ENCODE measurements around the gene SUSD4. TPM values are rescaled to one million over a fixed set of nuclear protein-coding genes. Genes with fewer than 3 reads are reported as not detected.

SUSD4 gene
- total RNA-seq, 2 experiments from 2014 or later, result 0.17 TPM; not detected in 1

DNA sequence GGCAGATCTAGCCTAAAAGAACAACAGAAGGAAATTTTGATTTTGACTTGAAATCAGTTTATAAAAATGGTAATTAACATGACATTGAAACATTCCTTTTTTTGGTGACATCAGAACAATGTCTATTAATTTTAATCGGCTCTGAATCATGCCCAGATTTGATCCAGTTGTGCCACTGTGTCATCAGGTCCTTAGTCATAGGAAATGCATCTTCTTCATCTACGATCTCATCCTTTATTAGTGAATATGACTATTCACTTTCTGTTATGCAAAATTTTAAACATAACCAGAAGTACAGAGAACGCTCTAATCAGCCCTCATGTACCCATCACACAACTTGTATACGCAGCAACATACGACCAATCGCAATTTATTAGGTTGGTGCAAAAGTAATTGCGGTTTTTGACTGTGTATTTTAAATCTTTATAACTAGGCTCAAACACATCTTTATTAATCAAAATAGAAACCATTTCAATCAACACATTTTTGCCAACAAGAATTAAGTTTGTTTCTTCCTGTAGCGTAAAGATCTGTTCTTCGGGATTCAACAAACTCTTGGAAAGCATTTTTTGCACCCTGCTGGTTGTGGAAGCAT lies 180.6 kb downstream of the SUSD4 start:
- DNase-seq (no peak), ATAC-seq (ENCODE audit: low read depth) (no peak)
- Mint-ChIP-seq H3K27me3 (peaks cover 20% of the 10 kb centered on the region), H3K9me3 (peaks cover 2% of the 10 kb centered on the region), H3K4me3 (no peak overlapping the region), H3K36me3 (no peaks in the 10 kb centered on the region), H3K4me1 (peaks cover 3% of the 10 kb centered on the region), H3K27ac (no peak overlapping the region)
- POLR2A ChIA-PET, result no interaction called here

DNA sequence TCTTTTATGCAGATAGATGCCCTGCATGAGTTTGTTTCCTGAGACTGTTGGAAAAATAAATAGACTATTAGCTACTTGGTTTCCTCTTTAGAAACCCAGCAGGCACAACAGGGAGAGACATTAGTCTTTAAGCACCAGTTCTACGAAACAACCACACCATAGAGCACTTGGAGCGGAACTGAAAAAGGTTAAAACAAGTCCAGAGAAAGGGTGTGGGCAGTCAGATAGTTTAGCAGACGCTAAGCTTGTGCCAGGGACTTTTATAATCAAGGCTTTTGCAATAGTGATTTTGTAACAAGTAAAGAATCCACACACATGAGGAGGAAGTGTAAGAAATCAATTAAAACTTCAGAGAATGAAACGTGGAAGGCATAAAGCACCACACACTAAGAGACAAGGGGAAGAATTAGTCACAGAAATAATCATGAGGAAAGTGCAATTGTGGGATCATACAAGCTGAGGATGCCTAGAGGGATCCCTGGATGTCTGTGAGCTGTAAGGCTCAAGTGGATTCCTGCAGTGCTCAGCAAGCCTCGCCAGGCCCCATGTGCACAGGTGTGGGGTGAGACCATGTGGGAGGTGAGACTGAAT lies 183.2 kb downstream of the SUSD4 start:
- peaks cover 3% of the 10 kb centered on the region for H3K4me1 Mint-ChIP-seq
- ATAC-seq (ENCODE audit: low read depth) (no peak), DNase-seq (no peak)
- H3K27ac Mint-ChIP-seq, result no peak overlapping the region
- peaks cover 19% of the 10 kb centered on the region for H3K27me3 Mint-ChIP-seq
- no peak overlapping the region for H3K4me3 Mint-ChIP-seq
- H3K9me3 Mint-ChIP-seq, result no peaks in the 10 kb centered on the region
- no peaks in the 10 kb centered on the region for H3K36me3 Mint-ChIP-seq
- POLR2A ChIA-PET, result no interaction called here

DNA sequence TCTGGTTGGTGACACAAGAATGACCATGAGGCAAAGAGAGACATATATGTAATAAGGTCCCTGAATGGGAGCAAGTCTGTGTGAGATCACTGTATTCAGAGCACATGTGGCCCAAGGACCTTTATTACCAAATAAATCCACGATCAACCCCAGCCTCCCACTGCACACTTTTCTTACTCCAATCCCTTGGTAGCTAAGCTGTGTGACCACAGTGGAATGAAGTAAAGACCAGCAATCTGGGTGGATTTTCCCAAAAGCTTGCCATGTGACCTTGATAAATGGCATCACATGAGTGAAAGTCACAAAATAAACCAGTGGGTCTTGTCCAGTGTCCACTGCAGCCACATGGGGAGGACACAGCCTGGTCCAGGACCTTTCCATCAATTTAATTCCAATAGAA lies 184.2 kb downstream of the SUSD4 start:
- Mint-ChIP-seq H3K36me3 (no peaks in the 10 kb centered on the region), H3K9me3 (no peaks in the 10 kb centered on the region), H3K27me3 (peaks cover 19% of the 10 kb centered on the region), H3K4me1 (peaks cover 3% of the 10 kb centered on the region), H3K27ac (no peak overlapping the region), H3K4me3 (no peak overlapping the region)
- DNase-seq (no peak), ATAC-seq (ENCODE audit: low read depth) (no peak)
- POLR2A ChIA-PET, result no interaction called here

DNA sequence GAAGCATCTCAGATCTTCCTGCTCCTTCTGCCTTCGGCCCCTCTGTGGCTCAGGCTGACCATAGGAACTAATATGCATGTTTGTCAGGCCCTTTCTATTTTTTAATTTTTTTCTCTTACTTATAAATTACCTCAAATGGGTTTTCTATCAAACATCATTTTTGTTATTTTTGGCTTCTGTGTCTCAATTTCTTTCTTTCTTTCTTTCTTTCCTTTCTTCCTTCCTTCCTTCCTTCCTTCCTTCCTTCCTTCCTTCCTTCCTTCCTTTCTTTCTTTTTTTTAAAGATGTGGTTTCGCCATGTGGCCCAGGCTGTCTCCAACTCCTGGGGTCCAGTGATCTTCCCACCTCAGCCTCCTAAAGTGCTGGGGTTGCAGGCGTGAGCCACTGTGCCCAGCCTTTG lies 184.7 kb downstream of the SUSD4 start:
- no peaks in the 10 kb centered on the region for H3K36me3 Mint-ChIP-seq
- H3K9me3 Mint-ChIP-seq, result no peaks in the 10 kb centered on the region
- peaks cover 19% of the 10 kb centered on the region for H3K27me3 Mint-ChIP-seq
- no peak overlapping the region for H3K4me3 Mint-ChIP-seq
- H3K4me1 Mint-ChIP-seq, result peaks cover 3% of the 10 kb centered on the region
- POLR2A ChIA-PET, result no interaction called here
- ATAC-seq (ENCODE audit: low read depth), result no peak
- DNase-seq, result no peak
- no peak overlapping the region for H3K27ac Mint-ChIP-seq

DNA sequence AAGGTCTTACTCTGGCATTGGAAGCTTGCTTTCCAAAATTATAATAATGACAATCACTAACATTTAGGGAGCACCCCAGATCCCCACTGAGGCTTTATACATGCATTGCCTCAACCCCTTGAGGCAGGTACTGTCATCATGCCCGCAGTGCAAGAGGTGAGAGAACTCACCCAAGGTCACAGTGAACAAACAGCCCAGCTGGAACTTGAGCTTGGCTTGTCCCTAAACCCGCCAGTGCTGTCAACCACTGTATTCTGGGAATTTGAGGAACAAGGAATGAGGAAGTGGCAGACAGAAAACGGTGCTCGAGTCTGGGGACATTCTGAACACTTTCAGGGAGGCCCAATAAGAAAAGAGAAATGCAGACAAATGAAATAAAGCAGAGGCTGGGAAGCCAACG lies 186.3 kb downstream of the SUSD4 start:
- H3K27me3 Mint-ChIP-seq, result peaks cover 14% of the 10 kb centered on the region
- no peak for ATAC-seq (ENCODE audit: low read depth)
- no peaks in the 10 kb centered on the region for H3K36me3 Mint-ChIP-seq
- no peak overlapping the region for H3K27ac Mint-ChIP-seq
- no peak for DNase-seq
- H3K4me1 Mint-ChIP-seq, result peaks cover 3% of the 10 kb centered on the region
- POLR2A ChIA-PET, result no interaction called here
- H3K9me3 Mint-ChIP-seq, result no peaks in the 10 kb centered on the region
- H3K4me3 Mint-ChIP-seq, result no peak overlapping the region

DNA sequence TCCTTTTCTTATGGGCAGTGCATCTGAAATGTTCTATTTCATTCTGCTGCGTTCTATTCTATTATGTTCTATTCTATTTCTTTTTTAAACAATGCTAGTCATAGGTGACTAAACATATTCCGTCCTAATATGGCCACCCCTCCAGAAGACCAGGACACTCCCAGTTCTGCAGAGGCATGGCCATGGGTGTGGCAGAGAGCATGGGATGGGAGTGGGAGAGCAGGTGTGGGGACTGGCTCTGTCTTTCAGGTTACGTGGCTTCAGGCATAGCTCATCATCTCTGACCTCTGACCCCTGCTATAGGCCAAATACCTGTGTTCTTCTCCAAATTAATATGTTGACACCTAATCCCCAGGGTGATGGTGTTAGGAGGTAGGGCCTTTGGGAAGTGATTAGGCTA lies 187.5 kb downstream of the SUSD4 start:
- POLR2A ChIA-PET, result no interaction called here
- Mint-ChIP-seq H3K27ac (no peak overlapping the region), H3K36me3 (no peaks in the 10 kb centered on the region), H3K9me3 (no peaks in the 10 kb centered on the region), H3K4me1 (peaks cover 3% of the 10 kb centered on the region), H3K4me3 (no peak overlapping the region), H3K27me3 (peaks cover 13% of the 10 kb centered on the region)
- ATAC-seq (ENCODE audit: low read depth), result no peak
- DNase-seq, result no peak

DNA sequence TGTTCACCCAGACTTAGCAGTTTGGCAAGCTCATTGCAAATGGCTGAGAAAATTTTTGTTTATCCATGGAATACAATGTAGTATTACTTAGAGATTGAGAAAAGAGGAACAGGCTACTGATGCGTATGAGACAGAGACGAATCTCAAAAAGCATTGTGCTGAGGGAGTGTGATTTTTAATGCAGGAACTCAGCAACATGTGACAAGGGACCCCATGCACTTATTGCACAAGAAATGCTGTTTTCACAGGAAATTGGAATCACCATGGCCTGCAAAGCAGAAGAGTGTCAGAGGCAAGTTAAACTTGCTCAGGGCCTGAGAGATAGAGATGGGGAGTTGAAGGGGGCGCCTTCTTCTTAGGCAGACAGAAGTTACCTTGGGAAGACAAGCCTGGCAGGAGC lies 188.3 kb downstream of the SUSD4 start:
- no peak overlapping the region for H3K4me3 Mint-ChIP-seq
- peaks cover 3% of the 10 kb centered on the region for H3K4me1 Mint-ChIP-seq
- H3K27ac Mint-ChIP-seq, result no peak overlapping the region
- POLR2A ChIA-PET, result no interaction called here
- ATAC-seq (ENCODE audit: low read depth) (no peak), DNase-seq (no peak)
- no peaks in the 10 kb centered on the region for H3K36me3 Mint-ChIP-seq
- peaks cover 5% of the 10 kb centered on the region for H3K27me3 Mint-ChIP-seq
- H3K9me3 Mint-ChIP-seq, result peaks cover 2% of the 10 kb centered on the region

DNA sequence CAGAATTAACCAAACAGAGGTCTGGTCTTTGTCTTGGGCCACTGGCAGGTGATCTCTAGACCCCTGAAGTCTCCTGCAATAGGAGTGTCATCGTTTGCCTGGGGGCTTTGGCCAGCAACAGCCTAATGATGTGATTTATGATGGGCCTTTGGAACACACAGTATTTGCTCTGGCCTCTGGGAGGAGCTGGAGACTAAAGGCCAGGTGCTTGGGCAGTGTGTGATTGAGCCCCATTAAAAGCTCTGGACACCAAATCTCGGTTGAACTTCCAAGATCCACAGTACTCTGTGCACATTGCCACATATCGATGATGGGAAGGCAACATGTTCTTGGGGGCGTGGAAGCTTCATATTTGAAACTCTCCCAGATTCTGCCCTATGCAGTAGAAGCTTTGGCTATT lies 188.9 kb downstream of the SUSD4 start:
- Mint-ChIP-seq H3K9me3 (peaks cover 2% of the 10 kb centered on the region), H3K27me3 (peaks cover 5% of the 10 kb centered on the region), H3K4me1 (peaks cover 3% of the 10 kb centered on the region), H3K36me3 (no peaks in the 10 kb centered on the region), H3K27ac (no peak overlapping the region), H3K4me3 (no peak overlapping the region)
- POLR2A ChIA-PET, result no interaction called here
- no peak for ATAC-seq (ENCODE audit: low read depth)
- DNase-seq, result no peak

Other genes starting within 250 kb of the SUSD4 start
- gene TLR5, start 220.9 kb downstream of the SUSD4 start, total RNA-seq, result 1 to 10 TPM in 1 of 2 experiments, under 1 TPM in 1; 0.28 to 1.8 TPM
- not detected for gene CCDC185, start 29.2 kb upstream of the SUSD4 start, total RNA-seq

Measured in activated naive CD8-positive, alpha-beta T cell treated with anti-CD3 and anti-CD28 coated beads, Interleukin-2, amount 10 ng/mL, durations not matched to agents 7 days and 5 days (primary cell).